LNCaP clone FGC (cell line): ENCODE data around the gene MCM3AP.

Source experiments
- DNase-seq: peaks from one replicate; pipeline ENCODE4 v3.0.0-alpha.2; 2011; ENCODE audit warnings: low read depth
- H3K4me3 ChIP-seq: 2 replicates; pipeline ENCODE4 v1.5.1; 2011; ENCODE audit warnings: mild to moderate bottlenecking, low read depth, low read length, control low read depth
- CTCF ChIP-seq: IDR thresholded peaks from 2 replicates; pipeline ENCODE4 v1.5.1; 2012; ENCODE audit warnings: mild to moderate bottlenecking; ENCODE audit not compliant: control insufficient read depth, insufficient read depth; ENCODE audit errors: extremely low read depth

Gene MCM3AP

GRCh38 chr21:46297338-46298271 is 12.2 kb upstream of the MCM3AP start:
- no peak for DNase-seq
- no peak overlapping the region for H3K4me3 ChIP-seq

GRCh38 chr21:46295996-46296752 is 10.8 kb upstream of the MCM3AP start:
- DNase-seq = no peak
- H3K4me3 ChIP-seq = no peak overlapping the region
- no peak for TF ChIP-seq CTCF

More at GRCh38 chr21:46297338-46298271, 12.2 kb upstream of the MCM3AP start:
- TF ChIP-seq CTCF = no peak

- no peak for DNase-seq
- H3K4me3 ChIP-seq = no peak overlapping the region
- no peak for TF ChIP-seq CTCF
Observed at GRCh38 chr21:46295177-46295770, 9.9 kb upstream of the MCM3AP start.

GRCh38 chr21:46294647-46295176 is 9.3 kb upstream of the MCM3AP start:
- no peak for TF ChIP-seq CTCF
- no peak overlapping the region for H3K4me3 ChIP-seq
- DNase-seq = no peak

- no peak for DNase-seq
- no peak overlapping the region for H3K4me3 ChIP-seq
- no peak for TF ChIP-seq CTCF
Observed at GRCh38 chr21:46291561-46291960, 6.2 kb upstream of the MCM3AP start.

GRCh38 chr21:46289655-46290179 is 4.3 kb upstream of the MCM3AP start:
- H3K4me3 ChIP-seq = no peak overlapping the region
- no peak for DNase-seq
- no peak for TF ChIP-seq CTCF
